COLO668 (cell line): ENCODE measurements around the gene FPR3.
"Not testable (repeated sequence)": the region's sequence is repeated elsewhere in the genome, so short reads cannot be mapped to it uniquely, and the experiment has no call there.

ENCODE experiments used
- DNase-seq: peaks from one replicate; lab custom pipeline; 2025; ENCODE audit not compliant: unreplicated experiment; lab: John Stamatoyannopoulos, UW

The FPR3 gene

GRCh38 chr19:51794885-51795490, at the start of gene FPR3:
Gene FPR3, plus strand, starts transcription at chr19:51795157. Its CDS starts 28,592 bp downstream, at chr19:51823749.
- no peak for DNase-seq

GRCh38 chr19:51746731-51747130, 48.2 kb upstream of the FPR3 start:
- no peak for DNase-seq

- DNase-seq = no peak
Observed at GRCh38 chr19:51749979-51750378, 45.0 kb upstream of the FPR3 start.

- DNase-seq = no peak
Observed at GRCh38 chr19:51750400-51751094, 44.4 kb upstream of the FPR3 start.

- DNase-seq = no peak
Observed at GRCh38 chr19:51751655-51752054, 43.3 kb upstream of the FPR3 start, which contains the start of gene FPR1. Gene FPR1, minus strand, starts transcription at chr19:51751878. Its CDS starts 4,884 bp downstream, at chr19:51746994.

- DNase-seq = no peak
Observed at GRCh38 chr19:51754109-51754508, 40.8 kb upstream of the FPR3 start.

GRCh38 chr19:51754770-51755169, 40.2 kb upstream of the FPR3 start:
- no peak for DNase-seq

GRCh38 chr19:51755571-51755970, 39.4 kb upstream of the FPR3 start:
- no peak for DNase-seq

GRCh38 chr19:51760697-51761356, 34.1 kb upstream of the FPR3 start, which contains the start of gene FPR2:
Gene FPR2, plus strand, starts transcription at chr19:51761180. Its CDS starts 7,479 bp downstream, at chr19:51768659.
- no peak for DNase-seq

- no peak for DNase-seq
Observed at GRCh38 chr19:51761696-51762095, 33.3 kb upstream of the FPR3 start.

- no peak for DNase-seq
Observed at GRCh38 chr19:51765086-51765485, 29.9 kb upstream of the FPR3 start.

- DNase-seq = no peak
Observed at GRCh38 chr19:51766461-51766860, 28.5 kb upstream of the FPR3 start.

GRCh38 chr19:51771376-51772130, 23.4 kb upstream of the FPR3 start:
- no peak for DNase-seq

- DNase-seq = no peak
Observed at GRCh38 chr19:51772977-51773376, 22.0 kb upstream of the FPR3 start.

GRCh38 chr19:51776561-51776960, 18.4 kb upstream of the FPR3 start:
- not testable (repeated sequence) for DNase-seq

- DNase-seq = peak; percentile 17
Observed at GRCh38 chr19:51777570-51778462, 17.1 kb upstream of the FPR3 start.

- no peak for DNase-seq
Observed at GRCh38 chr19:51779181-51779580, 15.8 kb upstream of the FPR3 start.

- DNase-seq = no peak
Observed at GRCh38 chr19:51779703-51780102, 15.3 kb upstream of the FPR3 start.

GRCh38 chr19:51780270-51780669, 14.7 kb upstream of the FPR3 start:
- no peak for DNase-seq

- no peak for DNase-seq
Observed at GRCh38 chr19:51781999-51782398, 13.0 kb upstream of the FPR3 start.
